ENCODE data around the gene IL16. TPM values are rescaled to one million over a fixed set of nuclear protein-coding genes. Genes with fewer than 3 reads are reported as not detected.

IL16 gene
- total RNA-seq, 2 experiments from 2014 or later: 80.8 to 83.2 TPM

- CTCF ChIA-PET: interaction anchor here (0.9 to 1.3 kb wide), 3 partner anchors 10 to 31 kb away, joined by 3 to 7 read pairs (median 7); no protein-coding TSS in a partner anchor
- POLR2A ChIA-PET: interaction anchor here (0.9 to 1.6 kb wide), 2 partner anchors 10 to 27 kb away, joined by 4 read pairs; partner anchors contain the start of gene STARD5
Observed at GRCh38 chr15:81297147-81297572, 100.5 kb downstream of the IL16 start.

GRCh38 chr15:81297603-81298575 lies 101.2 kb downstream of the IL16 start:
- POLR2A ChIA-PET: interaction anchor here (1.6 kb wide), 1 partner anchor 11 kb away, joined by 4 read pairs; no protein-coding TSS in a partner anchor
- CTCF ChIA-PET: interaction anchor here (1.9 kb wide), 1 partner anchor 32 kb away, joined by 4 read pairs; no protein-coding TSS in a partner anchor

- ChIA-PET POLR2A (no interaction called here), CTCF (interaction anchor here (1.1 to 1.9 kb wide), 2 partner anchors 23 to 32 kb away, joined by 4 to 6 read pairs; no protein-coding TSS in a partner anchor)
Observed at GRCh38 chr15:81298611-81299010, 101.9 kb downstream of the IL16 start.

GRCh38 chr15:81299156-81299555 lies 102.5 kb downstream of the IL16 start:
- POLR2A ChIA-PET: interaction anchor here (0.7 to 1.5 kb wide), 3 partner anchors 9 to 1768 kb away, joined by 3 to 5 read pairs (median 4); partner anchors contain the start of gene STARD5
- CTCF ChIA-PET: interaction anchor here (1.1 to 1.9 kb wide), 2 partner anchors 24 to 33 kb away, joined by 4 to 6 read pairs; no protein-coding TSS in a partner anchor

DNA sequence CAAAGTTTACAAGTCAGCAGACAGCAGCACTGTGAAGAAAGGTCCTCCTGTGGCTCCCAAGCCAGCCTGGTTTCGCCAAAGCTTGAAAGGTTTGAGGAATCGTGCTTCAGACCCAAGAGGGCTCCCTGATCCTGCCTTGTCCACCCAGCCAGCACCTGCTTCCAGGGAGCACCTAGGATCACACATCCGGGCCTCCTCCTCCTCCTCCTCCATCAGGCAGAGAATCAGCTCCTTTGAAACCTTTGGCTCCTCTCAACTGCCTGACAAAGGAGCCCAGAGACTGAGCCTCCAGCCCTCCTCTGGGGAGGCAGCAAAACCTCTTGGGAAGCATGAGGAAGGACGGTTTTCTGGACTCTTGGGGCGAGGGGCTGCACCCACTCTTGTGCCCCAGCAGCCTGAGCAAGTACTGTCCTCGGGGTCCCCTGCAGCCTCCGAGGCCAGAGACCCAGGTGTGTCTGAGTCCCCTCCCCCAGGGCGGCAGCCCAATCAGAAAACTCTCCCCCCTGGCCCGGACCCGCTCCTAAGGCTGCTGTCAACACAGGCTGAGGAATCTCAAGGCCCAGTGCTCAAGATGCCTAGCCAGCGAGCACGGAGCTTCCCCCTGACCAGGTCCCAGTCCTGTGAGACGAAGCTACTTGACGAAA lies 103.1 kb downstream of the IL16 start:
- ChIA-PET POLR2A (interaction anchor here (0.5 to 1.5 kb wide), 6 partner anchors 9 to 1908 kb away, joined by 3 to 6 read pairs (median 4); partner anchors contain the start of gene STARD5), CTCF (interaction anchor here (1.1 to 1.9 kb wide), 2 partner anchors 24 to 34 kb away, joined by 4 to 6 read pairs; no protein-coding TSS in a partner anchor)

GRCh38 chr15:81301385-81301784 lies 104.7 kb downstream of the IL16 start:
- POLR2A ChIA-PET: interaction anchor here (0.7 to 2.8 kb wide), 4 partner anchors 8 to 15 kb away, joined by 3 to 9 read pairs (median 4); no protein-coding TSS in a partner anchor
- CTCF ChIA-PET: interaction anchor here (0.7 to 2.8 kb wide), 5 partner anchors 9 to 35 kb away, joined by 3 to 16 read pairs (median 5); partner anchors contain the start of gene STARD5

- ChIA-PET POLR2A (interaction anchor here (0.7 to 2.8 kb wide), 4 partner anchors 9 to 16 kb away, joined by 3 to 9 read pairs (median 4); no protein-coding TSS in a partner anchor), CTCF (interaction anchor here (0.6 to 2.8 kb wide), 6 partner anchors 9 to 190 kb away, joined by 3 to 16 read pairs (median 4); partner anchors contain the start of gene STARD5)
Observed at GRCh38 chr15:81301815-81302399, 105.2 kb downstream of the IL16 start.

DNA sequence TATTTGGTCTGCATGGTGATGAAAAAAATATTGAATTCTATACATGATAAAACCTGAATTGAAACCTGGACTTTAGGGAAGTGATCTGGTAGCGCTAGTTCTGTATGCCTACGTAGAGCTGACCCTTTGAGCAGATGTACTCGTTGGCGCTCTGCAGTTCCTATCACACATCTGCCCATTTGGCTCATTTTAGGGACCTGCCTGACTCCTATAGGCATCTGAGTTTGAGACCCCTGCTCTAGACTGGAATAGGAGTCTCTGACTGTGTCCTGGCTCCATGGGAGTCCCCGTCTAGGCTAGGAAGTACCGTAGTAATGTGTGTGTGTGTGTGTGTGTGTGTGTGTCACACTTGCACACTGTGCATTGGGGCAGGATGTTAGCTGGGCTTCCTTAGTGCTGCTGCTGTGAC lies 106.0 kb downstream of the IL16 start:
- ChIA-PET POLR2A (interaction anchor here (2.8 kb wide), 1 partner anchor 10 kb away, joined by 9 read pairs; no protein-coding TSS in a partner anchor), CTCF (interaction anchor here (2.1 to 2.8 kb wide), 2 partner anchors 10 to 28 kb away, joined by 12 to 16 read pairs; no protein-coding TSS in a partner anchor)

DNA sequence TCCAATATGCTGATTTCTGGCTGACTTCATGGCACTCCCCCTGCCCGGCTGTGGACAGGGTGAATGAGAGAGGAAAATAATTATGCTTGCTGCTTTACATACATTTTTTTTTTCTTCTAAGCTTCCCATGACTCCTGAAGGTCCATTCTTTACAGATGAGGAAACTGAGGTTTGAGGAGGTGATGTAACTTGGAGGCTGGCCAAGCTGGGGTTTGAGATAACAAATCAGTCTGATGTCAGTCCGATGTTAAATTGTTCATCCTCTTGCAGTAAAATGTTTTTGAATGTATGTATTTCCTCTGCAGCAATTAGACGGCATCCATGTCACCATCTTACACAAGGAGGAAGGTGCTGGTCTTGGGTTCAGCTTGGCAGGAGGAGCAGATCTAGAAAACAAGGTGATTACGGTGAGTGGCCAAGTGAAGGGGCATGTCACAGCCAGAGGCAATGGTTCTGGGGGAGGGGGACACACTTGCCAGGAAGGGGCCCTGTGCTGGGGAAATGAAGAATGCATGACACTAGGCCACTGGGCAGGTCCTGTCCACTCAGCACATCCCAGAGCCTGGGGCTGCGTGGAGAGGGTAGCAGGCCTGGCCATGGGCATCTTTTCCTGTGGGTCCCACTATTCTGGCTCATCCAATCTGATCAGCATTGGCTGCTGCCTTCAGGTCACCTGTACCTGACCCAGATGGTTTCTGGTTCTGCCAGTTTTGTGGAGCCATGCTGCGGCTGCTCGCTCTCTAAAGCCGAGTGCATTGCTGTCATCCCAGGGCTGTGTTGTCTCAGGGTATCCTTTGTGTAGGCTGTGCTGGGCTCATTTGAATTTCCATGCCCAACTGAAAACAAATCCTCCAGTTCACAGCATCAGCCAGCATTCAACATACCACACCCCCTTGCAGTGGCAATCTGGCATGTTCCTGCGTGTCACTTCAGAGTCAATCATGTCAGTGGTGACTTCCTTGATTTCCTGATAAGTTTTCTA lies 106.9 kb downstream of the IL16 start:
- POLR2A ChIA-PET: interaction anchor here (2.0 to 2.8 kb wide), 2 partner anchors 10 to 20 kb away, joined by 6 to 9 read pairs; partner anchors contain the start of gene STARD5
- CTCF ChIA-PET: interaction anchor here (2.8 kb wide), 1 partner anchor 29 kb away, joined by 16 read pairs; no protein-coding TSS in a partner anchor

GRCh38 chr15:81304226-81304625 lies 107.5 kb downstream of the IL16 start:
- ChIA-PET POLR2A (interaction anchor here (2.0 to 2.8 kb wide), 2 partner anchors 11 to 19 kb away, joined by 6 to 9 read pairs; partner anchors contain the start of gene STARD5), CTCF (interaction anchor here (0.8 kb wide), 1 partner anchor 29 kb away, joined by 3 read pairs; no protein-coding TSS in a partner anchor)

DNA sequence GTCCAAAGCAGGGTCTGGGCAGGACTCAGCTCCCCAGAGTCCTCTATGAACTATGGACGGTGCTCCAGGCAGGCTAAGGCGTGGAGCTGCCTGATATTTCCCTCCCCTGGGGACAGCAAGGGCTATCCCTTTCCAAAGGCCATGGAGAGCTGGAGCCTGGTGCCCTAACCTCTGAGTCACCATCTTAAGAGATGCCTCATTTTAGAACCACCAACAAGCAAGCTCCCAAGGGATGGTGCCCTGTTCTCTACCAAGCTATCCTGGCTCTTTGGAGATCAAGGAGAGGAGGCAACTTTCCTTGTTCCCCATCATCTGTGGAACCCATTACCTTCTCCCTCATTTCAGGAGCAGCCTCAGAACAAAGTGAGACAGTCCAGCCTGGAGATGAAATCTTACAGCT lies 111.6 kb downstream of the IL16 start:
- POLR2A ChIA-PET: no interaction called here

DNA sequence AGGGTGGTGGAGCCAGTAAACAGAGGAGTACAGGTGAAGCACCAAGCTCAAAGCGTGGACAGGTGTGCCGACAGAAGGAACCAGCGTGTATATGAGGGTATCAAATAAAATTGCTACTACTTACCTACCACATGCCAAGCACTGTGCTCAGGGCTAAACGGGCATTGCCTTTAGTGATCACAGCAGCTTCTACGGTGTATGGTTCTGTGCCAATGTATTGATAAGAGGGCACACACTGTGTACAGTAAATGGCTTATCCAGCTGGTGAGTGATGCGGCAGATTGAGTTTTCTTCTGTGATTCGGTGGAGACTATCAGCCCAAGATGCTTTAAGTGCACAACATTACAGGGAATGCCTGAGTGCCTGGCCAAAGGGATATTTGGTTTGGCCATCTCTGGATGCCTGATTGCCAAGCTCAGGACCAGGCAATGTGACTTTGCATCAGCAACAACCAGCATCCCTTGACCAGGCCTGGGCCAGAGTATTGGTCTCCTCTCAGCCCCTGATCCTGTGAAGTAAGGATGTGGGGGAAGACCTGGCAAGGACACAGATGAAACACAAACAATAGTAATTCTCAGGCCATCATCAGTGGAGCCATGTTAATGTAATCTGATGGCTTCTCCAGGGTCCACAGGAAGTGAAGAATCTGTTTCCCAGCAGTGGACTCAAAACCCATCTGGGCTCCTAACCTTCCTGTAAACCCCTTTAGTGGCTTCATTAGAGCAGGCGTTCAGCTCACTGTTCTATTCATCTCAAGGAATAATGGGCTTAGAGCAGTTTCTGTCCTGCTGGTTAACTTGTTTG lies 113.2 kb downstream of the IL16 start:
- CTCF ChIA-PET: interaction anchor here (1.0 to 1.8 kb wide), 2 partner anchors 27 to 43 kb away, joined by 3 to 6 read pairs; no protein-coding TSS in a partner anchor
- POLR2A ChIA-PET: interaction anchor here (1.4 kb wide), 1 partner anchor 14 kb away, joined by 7 read pairs; the partner anchor contains the start of gene STARD5

More for the DNA sequence above, 111.6 kb downstream of the IL16 start:
- CTCF ChIA-PET: interaction anchor here (0.6 to 1.8 kb wide), 3 partner anchors 17 to 42 kb away, joined by 3 to 6 read pairs (median 3); no protein-coding TSS in a partner anchor

DNA sequence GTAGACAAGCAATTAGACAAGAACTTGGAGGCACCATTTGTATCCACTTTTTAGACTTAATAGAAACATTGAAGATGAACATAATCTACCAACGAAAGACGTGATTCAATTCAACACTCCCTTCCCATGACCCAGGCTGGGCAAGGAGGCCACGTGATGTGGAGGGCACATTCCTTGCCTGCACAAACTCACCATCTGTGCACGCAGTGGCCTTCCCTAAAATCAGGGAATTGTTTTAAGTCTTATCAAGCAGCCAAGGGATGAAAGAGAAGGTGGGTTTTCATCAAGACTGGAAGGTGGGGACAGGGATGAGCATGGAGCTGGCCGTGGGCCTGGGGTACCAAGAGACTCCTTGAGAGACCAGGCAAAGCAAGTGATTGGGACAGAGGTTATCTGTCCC lies 113.8 kb downstream of the IL16 start:
- CTCF ChIA-PET: no interaction called here
- POLR2A ChIA-PET: interaction anchor here (1.3 to 1.4 kb wide), 2 partner anchors 9 to 13 kb away, joined by 4 to 7 read pairs; partner anchors contain the start of gene STARD5

GRCh38 chr15:81311752-81312464 lies 115.2 kb downstream of the IL16 start:
- CTCF ChIA-PET: interaction anchor here (1.0 kb wide), 1 partner anchor 37 kb away, joined by 4 read pairs; no protein-coding TSS in a partner anchor
- POLR2A ChIA-PET: interaction anchor here (1.0 to 1.3 kb wide), 2 partner anchors 10 to 12 kb away, joined by 3 to 4 read pairs; partner anchors contain the start of gene STARD5

- POLR2A ChIA-PET: no interaction called here
- CTCF ChIA-PET: no interaction called here
Observed at GRCh38 chr15:81312790-81313543, 116.3 kb downstream of the IL16 start.

Data from activated CD8-positive, alpha-beta memory T cell treated with anti-CD3 and anti-CD28 coated beads for 36 hours (primary cell).